K562 (cell line): ENCODE results near the gene SIRT2. TPM values are rescaled to one million over a fixed set of nuclear protein-coding genes. Genes with fewer than 3 reads are reported as not detected.
A peak's percentile ranks its signal among the peaks of the same experiment; 100 is the strongest.

Source experiments
- ASH1L ChIP-seq: fragments of 450-650 bp; IDR thresholded peaks from 2 replicates; pipeline ENCODE4 v1.6.1; 2018; ENCODE audit warnings: borderline replicate concordance, mild to moderate bottlenecking, low read depth; ENCODE audit not compliant: partially characterized antibody
- FIP1L1 ChIP-seq: fragments of 200-400 bp; formaldehyde crosslinking; IDR thresholded peaks from 2 replicates; pipeline ENCODE4 v1.6.1; 2018; ENCODE audit warnings: mild to moderate bottlenecking, low read depth, low read length; ENCODE audit not compliant: poor library complexity, severe bottlenecking
- GATAD2B ChIP-seq: fragments of 450-650 bp; IDR thresholded peaks from 2 replicates; pipeline ENCODE4 v1.6.1; 2017; ENCODE audit warnings: mild to moderate bottlenecking, borderline replicate concordance
- HEY1 ChIP-seq: fragments of 250-450 bp; sonication (Bioruptor Pico); IDR thresholded peaks from 2 replicates; pipeline ENCODE4 v1.5.0; 2020; ENCODE audit warnings: mild to moderate bottlenecking, moderate library complexity, borderline replicate concordance
- HSF4 ChIP-seq: fragments of 250-450 bp; sonication (Bioruptor Pico); IDR thresholded peaks from 2 replicates; pipeline ENCODE4 v2.1.2; 2022; ENCODE audit warnings: mild to moderate bottlenecking, moderate library complexity, borderline replicate concordance
- JUNB ChIP-seq: fragments of 450-650 bp; formaldehyde crosslinking; conservative IDR thresholded peaks from 2 replicates; pipeline ENCODE4 v1.4.0; 2020; ENCODE audit warnings: mild to moderate bottlenecking
- KDM5B ChIP-seq: fragments of 200-600 bp; sonication (generic); IDR thresholded peaks from 2 replicates; pipeline ENCODE4 v1.6.1; 2012; ENCODE audit warnings: low read depth, mild to moderate bottlenecking, moderate library complexity, low read length, control low read depth, inconsistent platforms; ENCODE audit not compliant: insufficient replicate concordance
- MEIS2 ChIP-seq: fragments of 450-650 bp; IDR thresholded peaks from 2 replicates; pipeline ENCODE4 v1.6.1; 2014; ENCODE audit warnings: mild to moderate bottlenecking; ENCODE audit not compliant: partially characterized antibody
- MYBL2 ChIP-seq, 2 experiments: fragments of 450-650 bp in 1 of 2; sonication (generic) in 1 of 2; formaldehyde crosslinking in 1 of 2; IDR thresholded peaks; 2 replicates each; pipeline versions ENCODE4 v1.6.1 to v1.8.1; 2017 to 2022; ENCODE audit warnings: borderline replicate concordance in 1 of 2, inconsistent platforms in 1 of 2, low read depth in 1 of 2, mild to moderate bottlenecking in 1 of 2, missing genetic modification reagents in 1 of 2, moderate library complexity in 1 of 2
- NCOA2 ChIP-seq, 2 experiments: fragments of 450-650 bp; IDR thresholded peaks; 2 replicates each; pipeline ENCODE4 v1.6.1; 2018; ENCODE audit warnings: mild to moderate bottlenecking in 2 of 2, moderate library complexity in 1 of 2; ENCODE audit not compliant: partially characterized antibody in 2 of 2
- NONO ChIP-seq, 2 experiments: fragments of 200-400 bp in 1 of 2; fragments of 450-650 bp in 1 of 2; formaldehyde crosslinking in 1 of 2; IDR thresholded peaks; 2 replicates each; pipeline ENCODE4 v1.6.1; 2017; ENCODE audit warnings: low read depth in 2 of 2, mild to moderate bottlenecking in 2 of 2, moderate library complexity in 2 of 2, low read length in 1 of 2
- PPARD ChIP-seq: fragments of 250-450 bp; sonication (Bioruptor Pico); IDR thresholded peaks from 2 replicates; pipeline ENCODE4 v1.8.0; 2022; ENCODE audit warnings: inconsistent platforms, mild to moderate bottlenecking, moderate library complexity
- PTBP1 ChIP-seq: fragments of 200-400 bp; formaldehyde crosslinking; IDR thresholded peaks from 2 replicates; pipeline ENCODE4 v1.6.1; 2017; ENCODE audit warnings: low read depth, low read length
- SIN3B ChIP-seq: fragments of 450-650 bp; IDR thresholded peaks from 2 replicates; pipeline ENCODE4 v1.6.1; 2017; ENCODE audit warnings: low read depth, mild to moderate bottlenecking, moderate library complexity
- SMARCE1 ChIP-seq: fragments of 450-650 bp; IDR thresholded peaks from 2 replicates; pipeline ENCODE4 v1.7.1; 2016; ENCODE audit warnings: mild to moderate bottlenecking
- SNIP1 ChIP-seq: fragments of 450-650 bp; IDR thresholded peaks from 2 replicates; pipeline ENCODE4 v1.7.1; 2017; ENCODE audit warnings: low read depth, mild to moderate bottlenecking
- SUPT5H ChIP-seq: fragments of 450-650 bp; IDR thresholded peaks from 2 replicates; pipeline ENCODE4 v1.6.1; 2016
- TCF3 ChIP-seq: sonication (generic); formaldehyde crosslinking; IDR thresholded peaks from 2 replicates; pipeline ENCODE4 v1.4.0; 2020; ENCODE audit warnings: mild to moderate bottlenecking, missing genetic modification reagents
- TFAM ChIP-seq: fragments of 250-450 bp; sonication (Bioruptor Pico); conservative IDR thresholded peaks from 2 replicates; pipeline ENCODE4 v1.5.0; 2021; ENCODE audit warnings: mild to moderate bottlenecking, moderate library complexity
- THRB ChIP-seq: fragments of 450-650 bp; formaldehyde crosslinking; conservative IDR thresholded peaks from 2 replicates; pipeline ENCODE4 v1.4.0; 2022; ENCODE audit warnings: mild to moderate bottlenecking, missing genetic modification characterization
- TRIM24 ChIP-seq, 2 experiments: fragments of 450-650 bp; IDR thresholded peaks; 2 replicates each; pipeline ENCODE4 v1.6.1; 2016
- ZNF232 ChIP-seq: sonication (generic); formaldehyde crosslinking; IDR thresholded peaks from 2 replicates; pipeline ENCODE4 v1.8.0; 2022; ENCODE audit warnings: mild to moderate bottlenecking, missing genetic modification reagents
- ZNF3 ChIP-seq: fragments of 250-450 bp; sonication (Bioruptor Pico); IDR thresholded peaks from 2 replicates; pipeline ENCODE4 v1.5.0; 2021; ENCODE audit warnings: mild to moderate bottlenecking, moderate library complexity
- ZNF696 ChIP-seq: fragments of 250-450 bp; sonication (Bioruptor Pico); conservative IDR thresholded peaks from 2 replicates; pipeline ENCODE4 v1.4.0; 2020; ENCODE audit warnings: mild to moderate bottlenecking, moderate library complexity
- polyA plus RNA-seq, 8 experiments: library from polyadenylated mRNA; depleted of rRNA in 4 of 8; stranded (reverse) in 5 of 8; unstranded in 3 of 8; fragments of >200 nt; fragmentation: Nextera tagmentation in 2 of 8; fragmentation: Illumina TruSeq in 1 of 8; extraction: Ambion mirVana in 2 of 8; extraction: Trizol in 1 of 8; gene quantifications; 2 replicates each; pipeline versions ENCODE4 v1.2.1 to v1.2.3, GENCODE V29; 2011 to 2014; ENCODE audit warnings: inconsistent platforms in 1 of 8, missing spikeins in 1 of 8
- total RNA-seq, 7 experiments: library from RNA; depleted of rRNA in 6 of 7; stranded (reverse); fragments of >200 nt in 6 of 7; fragmentation: Illumina TruSeq in 2 of 7; extraction: Trizol in 2 of 7; gene quantifications; 2 replicates each; pipeline versions ENCODE4 v1.2.1 to v1.2.3, GENCODE V29; 2011 to 2021; ENCODE audit warnings: low replicate concordance in 1 of 7
- TF ChIP-seq, protein P1 (sequence below): fragments of 450-650 bp; IDR thresholded peaks from 2 replicates; pipeline ENCODE4 v1.6.1; 2018; ENCODE audit not compliant: partially characterized antibody

Gene SIRT2
- total and polyA plus RNA-seq, 9 of the 15 experiments (the other 6 are each of a cell fraction or from before 2014, with no cell fraction given) = 2.3 to 35.2 (median 22.9) TPM

DNA sequence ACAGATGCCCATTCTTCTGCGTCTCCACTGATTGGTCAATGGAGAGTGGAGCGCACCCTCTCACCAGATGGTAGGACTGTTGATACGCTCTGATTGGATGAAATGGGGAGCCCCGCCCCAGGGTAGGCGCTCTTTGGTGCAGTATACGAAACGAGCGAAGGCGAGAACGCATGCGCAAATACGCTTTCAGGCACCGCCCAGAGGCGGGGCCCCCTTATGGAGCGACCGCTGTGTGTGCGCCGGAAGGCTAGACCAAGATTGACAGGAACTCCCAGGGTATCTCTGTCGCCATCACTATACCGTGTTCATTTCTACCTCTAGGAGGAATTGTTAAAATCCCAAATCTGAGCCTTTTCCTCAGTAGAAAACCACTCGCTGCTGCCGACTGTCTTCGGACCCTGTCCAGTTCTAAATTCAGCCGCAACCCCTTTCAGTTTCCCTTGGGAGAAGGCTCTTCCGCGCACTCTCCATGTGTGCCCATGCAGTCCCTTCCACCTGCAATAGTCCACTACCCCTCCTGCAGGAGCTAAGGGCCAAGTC is 48.9 kb downstream of the SIRT2 start (continued):
- TF ChIP-seq THRB (CRISPR knock-in tag) (no peak), ZNF232 (no peak), SIN3B (peak; percentile 69), GATAD2B (no peak), HEY1 (CRISPR knock-in tag) (no peak), FIP1L1 (no peak), NCOA2 (IDR thresholded peaks at IDR 0.05; ENCODE audit: partially characterized antibody in 2 of 2) (no peak), TRIM24 (IDR thresholded peaks at IDR 0.05) (no peak), SMARCE1 (no peak), NONO (IDR thresholded peaks at IDR 0.05; ENCODE audit: low read depth in 2 of 2, low read length in 1 of 2) (no peak), HSF4 (no peak), ZNF696 (CRISPR knock-in tag) (no peak), KDM5B (no peak), JUNB (CRISPR knock-in tag) (no peak), MYBL2 (IDR thresholded peaks at IDR 0.05; ENCODE audit: low read depth) (no peak), MYBL2 (CRISPR knock-in tag; IDR thresholded peaks at IDR 0.05; ENCODE audit: borderline replicate concordance) (no peak), SUPT5H (peak; percentile 76), PPARD (no peak), PTBP1 (no peak), ZNF3 (CRISPR knock-in tag) (no peak), SNIP1 (no peak), TFAM (CRISPR knock-in tag) (no peak), ASH1L (no peak), TCF3 (CRISPR knock-in tag) (no peak), MEIS2 (peak; percentile 89)
- TF ChIP-seq, protein P1, sequence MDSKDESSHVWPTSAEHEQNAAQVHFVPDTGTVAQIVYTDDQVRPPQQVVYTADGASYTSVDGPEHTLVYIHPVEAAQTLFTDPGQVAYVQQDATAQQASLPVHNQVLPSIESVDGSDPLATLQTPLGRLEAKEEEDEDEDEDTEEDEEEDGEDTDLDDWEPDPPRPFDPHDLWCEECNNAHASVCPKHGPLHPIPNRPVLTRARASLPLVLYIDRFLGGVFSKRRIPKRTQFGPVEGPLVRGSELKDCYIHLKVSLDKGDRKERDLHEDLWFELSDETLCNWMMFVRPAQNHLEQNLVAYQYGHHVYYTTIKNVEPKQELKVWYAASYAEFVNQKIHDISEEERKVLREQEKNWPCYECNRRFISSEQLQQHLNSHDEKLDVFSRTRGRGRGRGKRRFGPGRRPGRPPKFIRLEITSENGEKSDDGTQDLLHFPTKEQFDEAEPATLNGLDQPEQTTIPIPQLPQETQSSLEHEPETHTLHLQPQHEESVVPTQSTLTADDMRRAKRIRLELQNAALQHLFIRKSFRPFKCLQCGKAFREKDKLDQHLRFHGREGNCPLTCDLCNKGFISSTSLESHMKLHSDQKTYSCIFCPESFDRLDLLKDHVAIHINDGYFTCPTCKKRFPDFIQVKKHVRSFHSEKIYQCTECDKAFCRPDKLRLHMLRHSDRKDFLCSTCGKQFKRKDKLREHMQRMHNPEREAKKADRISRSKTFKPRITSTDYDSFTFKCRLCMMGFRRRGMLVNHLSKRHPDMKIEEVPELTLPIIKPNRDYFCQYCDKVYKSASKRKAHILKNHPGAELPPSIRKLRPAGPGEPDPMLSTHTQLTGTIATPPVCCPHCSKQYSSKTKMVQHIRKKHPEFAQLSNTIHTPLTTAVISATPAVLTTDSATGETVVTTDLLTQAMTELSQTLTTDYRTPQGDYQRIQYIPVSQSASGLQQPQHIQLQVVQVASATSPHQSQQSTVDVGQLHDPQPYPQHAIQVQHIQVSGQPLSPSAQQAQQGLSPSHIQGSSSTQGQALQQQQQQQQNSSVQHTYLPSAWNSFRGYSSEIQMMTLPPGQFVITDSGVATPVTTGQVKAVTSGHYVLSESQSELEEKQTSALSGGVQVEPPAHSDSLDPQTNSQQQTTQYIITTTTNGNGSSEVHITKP = peak; percentile 52
